Activated CD8-positive, alpha-beta memory T cell treated with anti-CD3 and anti-CD28 coated beads, Interleukin-2, amount 10 ng/mL, durations not matched to agents 7 days and 5 days (primary cell): ENCODE data around the gene EPYC. TPM values are rescaled to one million over a fixed set of nuclear protein-coding genes. Genes with fewer than 3 reads are reported as not detected.
"Not testable (repeated sequence)": the region's sequence is repeated elsewhere in the genome, so short reads cannot be mapped to it uniquely, and the experiment has no call there.

Experiments
- ATAC-seq: fragments of 150-1000 bp; cut with Tn5 transposase; one replicate; pipeline ENCODE4 v1.10.0; 2021; ENCODE audit warnings: moderate library complexity
- CTCF ChIA-PET: fragments of 350-600 bp; sonication (Branson Sonifier 250); formaldehyde crosslinking; loops from one replicate; lab custom pipeline; 2021; ENCODE audit warnings: antibody characterized with exemption; lab: Charles Lee
- DNase-seq: peaks from one replicate; pipeline ENCODE4 v3.0.0-alpha.2; 2020
- H3K27ac Mint-ChIP-seq: one replicate; pipeline ENCODE4 v1.8.0; 2021; ENCODE audit warnings: mild to moderate bottlenecking, mixed read lengths
- H3K27me3 Mint-ChIP-seq: one replicate; pipeline ENCODE4 v1.8.0; 2021; ENCODE audit warnings: mixed read lengths
- H3K36me3 Mint-ChIP-seq: one replicate; pipeline ENCODE4 v1.8.0; 2021; ENCODE audit warnings: mild to moderate bottlenecking, mixed read lengths
- H3K4me1 Mint-ChIP-seq: one replicate; pipeline ENCODE4 v1.8.0; 2021; ENCODE audit warnings: mixed read lengths
- H3K4me3 Mint-ChIP-seq: one replicate; pipeline ENCODE4 v1.8.0; 2021; ENCODE audit warnings: mild to moderate bottlenecking, moderate library complexity, mixed read lengths
- H3K9me3 Mint-ChIP-seq: one replicate; pipeline ENCODE4 v1.8.0; 2022; ENCODE audit warnings: low read depth, mixed read lengths
- total RNA-seq, 2 experiments: library from RNA; stranded (reverse); gene quantifications; one replicate each; pipeline ENCODE4 v1.2.3, GENCODE V29; 2021

EPYC gene
- total RNA-seq, 2 experiments from 2014 or later, result not detected

- Mint-ChIP-seq H3K4me1 (peaks cover 28% of the 10 kb centered on the region), H3K36me3 (no peaks in the 10 kb centered on the region), H3K9me3 (no peaks in the 10 kb centered on the region), H3K27ac (no peak overlapping the region), H3K4me3 (no peak overlapping the region), H3K27me3 (peaks cover 71% of the 10 kb centered on the region)
- no peak for DNase-seq
- CTCF ChIA-PET, result no interaction called here
- ATAC-seq, result no peak
These were observed 4.7 kb upstream of the EPYC start for GRCh38 chr12:91009319-91009950.

GRCh38 chr12:91007531-91008290 lies 2.9 kb upstream of the EPYC start:
- Mint-ChIP-seq H3K4me1 (peaks cover 28% of the 10 kb centered on the region), H3K36me3 (no peaks in the 10 kb centered on the region), H3K9me3 (no peaks in the 10 kb centered on the region), H3K4me3 (no peak overlapping the region), H3K27me3 (peaks cover 60% of the 10 kb centered on the region), H3K27ac (peak overlapping the region; percentile 56)
- DNase-seq, result peak; percentile 43
- peak; percentile 85 for ATAC-seq
- CTCF ChIA-PET, result no interaction called here

- Mint-ChIP-seq H3K27me3 (peaks cover 45% of the 10 kb centered on the region), H3K4me1 (peaks cover 17% of the 10 kb centered on the region), H3K4me3 (no peak overlapping the region), H3K9me3 (no peaks in the 10 kb centered on the region), H3K36me3 (no peaks in the 10 kb centered on the region), H3K27ac (no peak overlapping the region)
- CTCF ChIA-PET, result no interaction called here
- no peak for DNase-seq
- ATAC-seq, result no peak
These were observed 1.0 kb downstream of the EPYC start for GRCh38 chr12:91003737-91004136.

- Mint-ChIP-seq H3K4me3 (no peak overlapping the region), H3K27ac (no peak overlapping the region), H3K9me3 (no peaks in the 10 kb centered on the region), H3K4me1 (no peaks in the 10 kb centered on the region), H3K36me3 (no peaks in the 10 kb centered on the region), H3K27me3 (peaks cover 24% of the 10 kb centered on the region)
- CTCF ChIA-PET, result interaction anchor here (0.8 kb wide), 1 partner anchor 325 kb away, joined by 3 read pairs; no protein-coding TSS in a partner anchor
- ATAC-seq (no peak), DNase-seq (no peak)
These were observed 3.5 kb downstream of the EPYC start for GRCh38 chr12:91001306-91001705.

- peaks cover 14% of the 10 kb centered on the region for H3K27me3 Mint-ChIP-seq
- ATAC-seq, result no peak
- no peak overlapping the region for H3K4me3 Mint-ChIP-seq
- CTCF ChIA-PET, result no interaction called here
- H3K4me1 Mint-ChIP-seq, result no peaks in the 10 kb centered on the region
- no peak for DNase-seq
- H3K36me3 Mint-ChIP-seq, result no peaks in the 10 kb centered on the region
- H3K27ac Mint-ChIP-seq, result no peak overlapping the region
- no peaks in the 10 kb centered on the region for H3K9me3 Mint-ChIP-seq
These were observed 4.8 kb downstream of the EPYC start for GRCh38 chr12:90999966-91000365.

- DNase-seq, result no peak
- ATAC-seq, result no peak
- H3K9me3 Mint-ChIP-seq, result no peaks in the 10 kb centered on the region
- CTCF ChIA-PET, result no interaction called here
- H3K4me1 Mint-ChIP-seq, result no peaks in the 10 kb centered on the region
- H3K27me3 Mint-ChIP-seq, result peaks cover 11% of the 10 kb centered on the region
- H3K36me3 Mint-ChIP-seq, result no peaks in the 10 kb centered on the region
- H3K27ac Mint-ChIP-seq, result no peak overlapping the region
- no peak overlapping the region for H3K4me3 Mint-ChIP-seq
These were observed 5.2 kb downstream of the EPYC start for GRCh38 chr12:90999527-90999926.

GRCh38 chr12:90995010-90995409 lies 9.8 kb downstream of the EPYC start:
- DNase-seq (no peak), ATAC-seq (no peak)
- Mint-ChIP-seq H3K4me1 (no peaks in the 10 kb centered on the region), H3K9me3 (no peaks in the 10 kb centered on the region), H3K27me3 (peaks cover 2% of the 10 kb centered on the region), H3K27ac (no peak overlapping the region), H3K4me3 (no peak overlapping the region), H3K36me3 (no peaks in the 10 kb centered on the region)
- CTCF ChIA-PET, result no interaction called here

GRCh38 chr12:90991952-90992465 lies 12.8 kb downstream of the EPYC start:
- ATAC-seq, result no peak
- CTCF ChIA-PET, result no interaction called here
- Mint-ChIP-seq H3K27me3 (peaks cover 1% of the 10 kb centered on the region), H3K4me1 (no peaks in the 10 kb centered on the region), H3K9me3 (no peaks in the 10 kb centered on the region), H3K36me3 (no peaks in the 10 kb centered on the region), H3K4me3 (no peak overlapping the region), H3K27ac (no peak overlapping the region)
- DNase-seq, result no peak

GRCh38 chr12:90990611-90991010 lies 14.2 kb downstream of the EPYC start:
- CTCF ChIA-PET, result no interaction called here
- no peaks in the 10 kb centered on the region for H3K27me3 Mint-ChIP-seq

GRCh38 chr12:90989686-90990111 lies 15.1 kb downstream of the EPYC start:
- H3K4me3 Mint-ChIP-seq, result no peak overlapping the region
- H3K27me3 Mint-ChIP-seq, result no peaks in the 10 kb centered on the region
- ATAC-seq (no peak), DNase-seq (no peak)
- CTCF ChIA-PET, result no interaction called here
- no peak overlapping the region for H3K27ac Mint-ChIP-seq
- no peaks in the 10 kb centered on the region for H3K4me1 Mint-ChIP-seq
- H3K9me3 Mint-ChIP-seq, result no peaks in the 10 kb centered on the region
- no peaks in the 10 kb centered on the region for H3K36me3 Mint-ChIP-seq

More at GRCh38 chr12:90990611-90991010, 14.2 kb downstream of the EPYC start:
- Mint-ChIP-seq H3K4me1 (no peaks in the 10 kb centered on the region), H3K27ac (no peak overlapping the region), H3K4me3 (no peak overlapping the region), H3K9me3 (no peaks in the 10 kb centered on the region), H3K36me3 (no peaks in the 10 kb centered on the region)
- DNase-seq (no peak), ATAC-seq (no peak)

- H3K27me3 Mint-ChIP-seq, result no peaks in the 10 kb centered on the region
- DNase-seq, result no peak
- no peaks in the 10 kb centered on the region for H3K36me3 Mint-ChIP-seq
- no peak overlapping the region for H3K27ac Mint-ChIP-seq
- CTCF ChIA-PET, result no interaction called here
- H3K9me3 Mint-ChIP-seq, result no peaks in the 10 kb centered on the region
- ATAC-seq, result no peak
- H3K4me1 Mint-ChIP-seq, result no peaks in the 10 kb centered on the region
- no peak overlapping the region for H3K4me3 Mint-ChIP-seq
These were observed 17.3 kb downstream of the EPYC start for GRCh38 chr12:90987520-90987919.

- ATAC-seq (no peak), DNase-seq (no peak)
- Mint-ChIP-seq H3K36me3 (no peaks in the 10 kb centered on the region), H3K4me1 (no peaks in the 10 kb centered on the region), H3K27me3 (no peaks in the 10 kb centered on the region), H3K27ac (no peak overlapping the region), H3K9me3 (no peaks in the 10 kb centered on the region), H3K4me3 (no peak overlapping the region)
- CTCF ChIA-PET, result no interaction called here
These were observed 17.7 kb downstream of the EPYC start for GRCh38 chr12:90987101-90987500.

GRCh38 chr12:90985331-90985730 lies 19.4 kb downstream of the EPYC start:
- H3K4me3 Mint-ChIP-seq, ATAC-seq, H3K9me3 Mint-ChIP-seq, H3K4me1 Mint-ChIP-seq, H3K27me3 Mint-ChIP-seq, H3K36me3 Mint-ChIP-seq, H3K27ac Mint-ChIP-seq, CTCF ChIA-PET, DNase-seq: not testable (repeated sequence)

GRCh38 chr12:90984114-90984513 lies 20.7 kb downstream of the EPYC start:
- DNase-seq (no peak), ATAC-seq (no peak)
- CTCF ChIA-PET, result no interaction called here
- no peaks in the 10 kb centered on the region for H3K4me1 Mint-ChIP-seq
- no peak overlapping the region for H3K27ac Mint-ChIP-seq
- peaks cover 5% of the 10 kb centered on the region for H3K27me3 Mint-ChIP-seq
- no peaks in the 10 kb centered on the region for H3K36me3 Mint-ChIP-seq
- H3K4me3 Mint-ChIP-seq, result no peak overlapping the region
- H3K9me3 Mint-ChIP-seq, result no peaks in the 10 kb centered on the region
